Testis (tissue), 3 donors: ENCODE measurements around the gene MGAT5. TPM values are rescaled to one million over a fixed set of nuclear protein-coding genes. Genes with fewer than 3 reads are reported as not detected.

Experiments used
- DNase-seq: peaks from one replicate; pipeline ENCODE4 v3.0.0-alpha.2; 2019
- H3K27ac ChIP-seq, 2 donors: fragments of 200-600 bp; sonication (generic); one replicate each; pipeline ENCODE4 v1.5.1; 2019
- H3K27me3 ChIP-seq: fragments of 200-600 bp; sonication (generic); one replicate; pipeline ENCODE4 v1.5.1; 2019
- H3K36me3 ChIP-seq: fragments of 200-600 bp; sonication (generic); one replicate; pipeline ENCODE4 v1.5.1; 2017; ENCODE audit warnings: low read depth; ENCODE audit errors: missing control alignments
- H3K4me1 ChIP-seq: fragments of 200-600 bp; sonication (generic); one replicate; pipeline ENCODE4 v1.5.1; 2019
- H3K4me3 ChIP-seq, 2 donors: fragments of 200-600 bp; sonication (generic); one replicate each; pipeline ENCODE4 v1.5.1; 2017 to 2019
- H3K9me3 ChIP-seq: fragments of 200-600 bp; sonication (generic); one replicate; pipeline ENCODE4 v1.5.1; 2017
- POLR2A ChIP-seq: fragments of 450-650 bp; IDR thresholded peaks from one replicate; pipeline ENCODE4 v1.6.1; 2017; ENCODE audit warnings: antibody characterized with exemption, mild to moderate bottlenecking, moderate library complexity
- WGBS, 2 donors: methylation state at CpG; one replicate each; pipeline ENCODE4 v1.1.5; 2018; 5-methylcytosine and 5-hydroxymethylcytosine counted together
- intact Hi-C: fragments of 100-400 bp; cut with DNase I; formaldehyde crosslinking; loops from one replicate; pipeline ENCODE4 v1.15.1; 2023; ENCODE audit warnings: low total_unique reads
- polyA plus RNA-seq: library from polyadenylated mRNA; stranded (reverse); fragments of 350-450 nt; fragmentation: Illumina TruSeq; extraction: RNeasy Lipid Tissue Mini Kit (QIAGEN cat#74804); gene quantifications from one replicate; pipeline ENCODE4 v1.2.3, GENCODE V29; 2014; ENCODE audit warnings: low read depth, low replicate concordance; ENCODE audit not compliant: insufficient read depth
- total RNA-seq, 2 donors: library from RNA; depleted of rRNA; stranded (reverse); fragments of >200 nt; gene quantifications; one replicate each; pipeline ENCODE4 v1.2.3, GENCODE V29; 2016
- TF ChIP-seq, protein P1 (sequence below), 3 experiments: fragments of 450-650 bp in 2 of 3; fragments of 200-600 bp in 1 of 3; sonication (generic) in 1 of 3; IDR thresholded peaks; one replicate each; pipeline ENCODE4 v1.5.1; 2016 to 2019; ENCODE audit warnings: antibody characterized with exemption in 3 of 3, mild to moderate bottlenecking in 2 of 3, moderate library complexity in 1 of 3

MGAT5 gene
- total and polyA plus RNA-seq, 3 donors from 2014 or later = 31.6 to 73.8 (median 64.5) TPM

DNA sequence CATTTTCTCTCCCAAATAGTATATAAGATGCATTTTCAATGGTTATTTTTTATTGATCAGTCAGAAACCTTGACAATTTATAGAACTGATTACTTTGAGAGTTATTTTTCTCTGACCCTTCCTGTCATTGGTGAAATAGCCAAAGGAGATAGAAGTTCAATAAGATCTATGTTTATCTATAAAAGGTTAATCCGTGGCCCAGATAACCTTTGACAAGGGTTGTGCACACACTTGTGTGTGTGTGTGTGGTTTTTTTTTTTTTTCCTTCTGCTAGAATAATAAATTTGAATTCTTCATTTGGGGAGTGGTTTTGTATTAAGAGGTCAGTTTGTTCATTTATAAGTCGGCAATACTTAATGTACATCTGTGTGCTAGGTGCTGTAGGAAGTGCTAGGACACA, 160.0 kb downstream of the MGAT5 start:
- no peak for DNase-seq
- Histone ChIP-seq H3K36me3 (no peaks in the 10 kb centered on the region), H3K4me1 (no peaks in the 10 kb centered on the region), H3K9me3 (no peaks in the 10 kb centered on the region), H3K27me3 (no peaks in the 10 kb centered on the region), H3K27ac (no peak overlapping the region), H3K4me3 (no peak overlapping the region)
- intact Hi-C loops = loop anchor here (5.0 kb wide), 1 partner anchor 297 kb away; no protein-coding TSS in a partner anchor
- TF ChIP-seq, protein P1, sequence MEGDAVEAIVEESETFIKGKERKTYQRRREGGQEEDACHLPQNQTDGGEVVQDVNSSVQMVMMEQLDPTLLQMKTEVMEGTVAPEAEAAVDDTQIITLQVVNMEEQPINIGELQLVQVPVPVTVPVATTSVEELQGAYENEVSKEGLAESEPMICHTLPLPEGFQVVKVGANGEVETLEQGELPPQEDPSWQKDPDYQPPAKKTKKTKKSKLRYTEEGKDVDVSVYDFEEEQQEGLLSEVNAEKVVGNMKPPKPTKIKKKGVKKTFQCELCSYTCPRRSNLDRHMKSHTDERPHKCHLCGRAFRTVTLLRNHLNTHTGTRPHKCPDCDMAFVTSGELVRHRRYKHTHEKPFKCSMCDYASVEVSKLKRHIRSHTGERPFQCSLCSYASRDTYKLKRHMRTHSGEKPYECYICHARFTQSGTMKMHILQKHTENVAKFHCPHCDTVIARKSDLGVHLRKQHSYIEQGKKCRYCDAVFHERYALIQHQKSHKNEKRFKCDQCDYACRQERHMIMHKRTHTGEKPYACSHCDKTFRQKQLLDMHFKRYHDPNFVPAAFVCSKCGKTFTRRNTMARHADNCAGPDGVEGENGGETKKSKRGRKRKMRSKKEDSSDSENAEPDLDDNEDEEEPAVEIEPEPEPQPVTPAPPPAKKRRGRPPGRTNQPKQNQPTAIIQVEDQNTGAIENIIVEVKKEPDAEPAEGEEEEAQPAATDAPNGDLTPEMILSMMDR (IDR thresholded peaks at IDR 0.05) = no peak
- no peak for TF ChIP-seq POLR2A
- 69 to 90% methylated on average over 2 of the region's 2 CpGs for WGBS, 2 donors

DNA sequence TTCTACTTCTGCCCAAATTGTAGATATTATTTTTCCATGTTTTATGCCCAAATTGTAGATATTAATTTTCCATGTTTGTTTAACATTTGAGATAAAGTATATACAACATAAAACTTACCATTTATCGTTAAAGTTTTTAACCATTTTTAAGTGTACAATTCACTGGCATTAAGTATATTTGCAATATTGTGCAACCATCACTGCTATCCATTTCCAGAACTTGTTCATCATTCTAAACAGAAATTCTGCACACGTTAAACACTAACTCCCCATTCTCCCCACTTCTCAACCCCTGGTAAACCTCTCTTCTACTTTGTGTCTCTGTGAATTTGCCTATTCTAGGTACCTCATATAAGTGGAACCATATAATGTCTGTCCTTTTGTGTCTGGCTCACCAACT, 162.1 kb downstream of the MGAT5 start:
- no peaks in the 10 kb centered on the region for H3K9me3 ChIP-seq
- intact Hi-C loops = no loop called here
- TF ChIP-seq, protein P1 (IDR thresholded peaks at IDR 0.05) = no peak
- no peak for TF ChIP-seq POLR2A
- H3K27me3 ChIP-seq = no peaks in the 10 kb centered on the region
- H3K4me3 ChIP-seq = no peak overlapping the region
- H3K36me3 ChIP-seq = no peaks in the 10 kb centered on the region
- H3K4me1 ChIP-seq = no peaks in the 10 kb centered on the region
- H3K27ac ChIP-seq = no peak overlapping the region
- 95 to 96% methylated on average over 2 of the region's 2 CpGs for WGBS, 2 donors
- no peak for DNase-seq

DNA sequence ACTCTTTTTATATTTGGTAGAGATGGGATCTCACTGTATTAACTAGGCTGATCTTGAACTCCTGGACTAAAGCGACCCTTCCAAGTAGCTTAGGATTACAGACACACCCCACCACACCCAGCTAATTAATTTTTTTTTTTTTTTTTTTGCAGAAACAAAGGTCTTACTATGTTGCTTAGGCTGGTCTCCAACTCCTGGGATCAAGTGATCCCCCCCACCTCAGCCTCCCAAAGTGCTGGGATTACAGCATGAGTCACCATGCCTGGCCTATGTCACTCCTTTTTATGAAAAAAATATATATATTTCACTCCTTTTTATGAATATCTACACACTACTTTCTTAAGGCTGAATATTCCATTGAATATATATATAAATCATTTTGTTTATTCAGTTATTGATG, 162.8 kb downstream of the MGAT5 start:
- no peak for TF ChIP-seq POLR2A
- TF ChIP-seq, protein P1 (IDR thresholded peaks at IDR 0.05) = no peak
- 93 to 95% methylated on average over 1 of the region's 1 CpG for WGBS, 2 donors

DNA sequence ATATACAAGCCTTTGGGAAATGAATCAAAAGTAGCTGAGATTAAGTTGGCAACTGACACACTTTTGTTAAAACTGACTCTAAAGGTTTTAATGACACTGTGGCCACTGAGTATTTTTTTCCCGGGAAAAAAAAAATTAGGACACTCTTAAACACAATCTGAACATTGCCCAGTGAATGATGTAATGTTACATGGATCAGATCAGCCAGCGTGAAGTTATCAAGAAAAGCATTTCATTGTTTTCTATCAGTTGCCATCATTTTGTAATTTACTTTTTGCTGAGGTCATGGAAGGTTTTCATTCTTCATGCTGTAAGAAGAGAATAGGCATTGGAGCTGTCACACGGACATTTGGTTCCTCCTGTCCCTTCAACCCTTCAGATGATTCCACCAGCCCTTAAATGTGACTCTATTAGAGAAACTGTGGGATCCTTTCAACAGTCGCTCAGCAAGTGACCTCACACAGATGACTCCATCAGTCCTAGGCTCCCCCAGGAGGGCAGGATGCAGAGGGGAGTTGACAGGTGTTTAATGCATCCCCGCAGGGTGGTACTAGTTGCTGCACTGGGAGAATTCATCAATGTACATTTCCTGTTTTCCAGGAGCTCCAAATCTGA, 164.2 kb downstream of the MGAT5 start:
- TF ChIP-seq, protein P1 (IDR thresholded peaks at IDR 0.05) = no peak
- no peak for TF ChIP-seq POLR2A
- Histone ChIP-seq H3K36me3 (no peaks in the 10 kb centered on the region), H3K27ac (no peak overlapping the region), H3K9me3 (no peaks in the 10 kb centered on the region), H3K4me1 (no peaks in the 10 kb centered on the region), H3K4me3 (no peak overlapping the region), H3K27me3 (no peaks in the 10 kb centered on the region)
- intact Hi-C loops = no loop called here
- DNase-seq = no peak
- 92% methylated on average over 5 of the region's 5 CpGs for WGBS, 2 donors

More for the DNA sequence above, 162.8 kb downstream of the MGAT5 start:
- Histone ChIP-seq H3K4me3 (no peak overlapping the region), H3K36me3 (no peaks in the 10 kb centered on the region), H3K27ac (no peak overlapping the region), H3K4me1 (no peaks in the 10 kb centered on the region), H3K9me3 (no peaks in the 10 kb centered on the region), H3K27me3 (no peaks in the 10 kb centered on the region)
- no peak for DNase-seq
- intact Hi-C loops = no loop called here

DNA sequence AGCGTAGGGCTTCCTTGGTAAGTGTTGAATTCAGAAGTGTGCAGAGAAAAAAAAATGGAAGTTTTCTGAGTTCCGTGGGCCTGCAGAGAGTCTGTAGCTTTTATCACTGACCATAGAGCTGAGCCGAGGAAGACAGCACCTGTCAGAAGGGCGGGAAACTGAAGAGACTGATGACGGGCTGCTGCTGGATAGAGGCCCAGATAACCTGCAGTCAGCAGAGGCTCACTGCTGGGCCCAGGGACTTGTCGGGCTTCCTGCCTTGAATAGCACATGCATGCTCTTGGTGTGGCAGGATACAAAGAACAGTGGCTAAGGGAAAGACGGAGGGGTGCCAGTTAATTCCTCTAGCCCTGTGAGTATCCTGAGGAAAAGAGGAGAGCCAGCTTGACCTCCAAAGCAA, 166.4 kb downstream of the MGAT5 start:
- H3K27ac ChIP-seq = no peak overlapping the region
- no peak for DNase-seq

More for the DNA sequence above, 166.4 kb downstream of the MGAT5 start:
- no peaks in the 10 kb centered on the region for H3K4me1 ChIP-seq
- no peak overlapping the region for H3K4me3 ChIP-seq
- no peaks in the 10 kb centered on the region for H3K27me3 ChIP-seq
- WGBS, 2 donors = 82 to 92% methylated on average over 7 of the region's 7 CpGs
- intact Hi-C loops = no loop called here
- no peaks in the 10 kb centered on the region for H3K9me3 ChIP-seq
- TF ChIP-seq, protein P1 (IDR thresholded peaks at IDR 0.05) = no peak
- no peak for TF ChIP-seq POLR2A
- no peaks in the 10 kb centered on the region for H3K36me3 ChIP-seq
